ENCODE data around the gene MMP2. TPM values are rescaled to one million over a fixed set of nuclear protein-coding genes. Genes with fewer than 3 reads are reported as not detected.

Gene MMP2
- total and polyA plus RNA-seq, 2 experiments from 2014 or later: 25.6 to 43.8 TPM

GRCh38 chr16:55462241-55462640 is 16.8 kb upstream of the MMP2 start:
- ATAC-seq: no peak

DNA sequence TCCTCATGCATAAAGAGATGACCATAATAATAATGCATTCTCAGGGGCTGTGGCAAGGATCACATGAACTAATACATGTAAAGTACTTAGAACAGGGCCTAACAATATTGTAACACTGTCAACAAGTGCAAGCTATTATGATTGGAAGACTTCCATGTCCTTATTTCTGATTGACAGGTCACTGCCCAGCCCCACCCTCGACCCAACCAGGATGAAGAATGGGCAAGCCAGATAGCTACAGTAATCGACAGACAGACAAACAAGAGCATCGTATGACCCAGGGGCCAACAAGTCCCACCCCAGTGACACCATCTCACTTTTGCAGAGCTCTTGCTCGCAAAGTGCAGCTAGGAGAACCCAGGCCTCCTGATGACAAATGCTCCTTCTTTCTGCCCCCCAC is 14.6 kb upstream of the MMP2 start:
- H3K4me1 Mint-ChIP-seq: peaks cover under 1% of the 10 kb centered on the region; the same call in 1 of the 3 replicates
- no peaks in the 10 kb centered on the region; the same call in 2 of the 3 replicates for H3K36me3 Mint-ChIP-seq (ENCODE audit: low read depth)
- TF ChIP-seq ZNF331 (CRISPR knock-in tag; IDR thresholded peaks at IDR 0.05; ENCODE audit: low read depth): no peak
- TF ChIP-seq CTCF (conservative IDR thresholded peaks at IDR 0.05; ENCODE audit: low read depth in 2 of 2): no peak
- TF ChIP-seq, protein P1, sequence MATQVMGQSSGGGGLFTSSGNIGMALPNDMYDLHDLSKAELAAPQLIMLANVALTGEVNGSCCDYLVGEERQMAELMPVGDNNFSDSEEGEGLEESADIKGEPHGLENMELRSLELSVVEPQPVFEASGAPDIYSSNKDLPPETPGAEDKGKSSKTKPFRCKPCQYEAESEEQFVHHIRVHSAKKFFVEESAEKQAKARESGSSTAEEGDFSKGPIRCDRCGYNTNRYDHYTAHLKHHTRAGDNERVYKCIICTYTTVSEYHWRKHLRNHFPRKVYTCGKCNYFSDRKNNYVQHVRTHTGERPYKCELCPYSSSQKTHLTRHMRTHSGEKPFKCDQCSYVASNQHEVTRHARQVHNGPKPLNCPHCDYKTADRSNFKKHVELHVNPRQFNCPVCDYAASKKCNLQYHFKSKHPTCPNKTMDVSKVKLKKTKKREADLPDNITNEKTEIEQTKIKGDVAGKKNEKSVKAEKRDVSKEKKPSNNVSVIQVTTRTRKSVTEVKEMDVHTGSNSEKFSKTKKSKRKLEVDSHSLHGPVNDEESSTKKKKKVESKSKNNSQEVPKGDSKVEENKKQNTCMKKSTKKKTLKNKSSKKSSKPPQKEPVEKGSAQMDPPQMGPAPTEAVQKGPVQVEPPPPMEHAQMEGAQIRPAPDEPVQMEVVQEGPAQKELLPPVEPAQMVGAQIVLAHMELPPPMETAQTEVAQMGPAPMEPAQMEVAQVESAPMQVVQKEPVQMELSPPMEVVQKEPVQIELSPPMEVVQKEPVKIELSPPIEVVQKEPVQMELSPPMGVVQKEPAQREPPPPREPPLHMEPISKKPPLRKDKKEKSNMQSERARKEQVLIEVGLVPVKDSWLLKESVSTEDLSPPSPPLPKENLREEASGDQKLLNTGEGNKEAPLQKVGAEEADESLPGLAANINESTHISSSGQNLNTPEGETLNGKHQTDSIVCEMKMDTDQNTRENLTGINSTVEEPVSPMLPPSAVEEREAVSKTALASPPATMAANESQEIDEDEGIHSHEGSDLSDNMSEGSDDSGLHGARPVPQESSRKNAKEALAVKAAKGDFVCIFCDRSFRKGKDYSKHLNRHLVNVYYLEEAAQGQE (IDR thresholded peaks at IDR 0.05; ENCODE audit: unreplicated experiment): no peak
- TF ChIP-seq STAT1 (IDR thresholded peaks at IDR 0.05; ENCODE audit: unreplicated experiment): no peak

More at GRCh38 chr16:55462241-55462640, 16.8 kb upstream of the MMP2 start:
- Mint-ChIP-seq H3K36me3 (ENCODE audit: low read depth) (no peaks in the 10 kb centered on the region), H3K4me3 (no peak overlapping the region), H3K27me3 (ENCODE audit: insufficient read depth, low read depth, poor library complexity) (peaks cover 9% of the 10 kb centered on the region), H3K4me1 (no peaks in the 10 kb centered on the region), H3K9me3 (no peaks in the 10 kb centered on the region), H3K27ac (no peak overlapping the region; the same call in 1 of the 2 replicates)
- no peaks in the 10 kb centered on the region for H3K79me2 ChIP-seq (replicated peaks; ENCODE audit: insufficient read depth)
- TF ChIP-seq POLR2AphosphoS5 (IDR thresholded peaks at IDR 0.05; ENCODE audit: low read depth): no peak
- TF ChIP-seq ZNF331 (CRISPR knock-in tag; IDR thresholded peaks at IDR 0.05; ENCODE audit: low read depth): no peak
- TF ChIP-seq CTCF (conservative IDR thresholded peaks at IDR 0.05; ENCODE audit: low read depth in 2 of 2): no peak
- TF ChIP-seq EZH2phosphoT487 (IDR thresholded peaks at IDR 0.05; ENCODE audit: unreplicated experiment): no peak
- TF ChIP-seq NANOG (IDR thresholded peaks at IDR 0.05; ENCODE audit: borderline replicate concordance): no peak
- no peak for TF ChIP-seq ETS1 (IDR thresholded peaks at IDR 0.05)
- no peak for TF ChIP-seq JUNB (IDR thresholded peaks at IDR 0.05; ENCODE audit: unreplicated experiment)
- TF ChIP-seq EZH2 (IDR thresholded peaks at IDR 0.05; ENCODE audit: low read depth, unreplicated experiment): no peak
- no peak for TF ChIP-seq CREB1 (CRISPR knock-in tag; IDR thresholded peaks at IDR 0.05; ENCODE audit: low read depth)
- no peak for TF ChIP-seq STAT1 (IDR thresholded peaks at IDR 0.05; ENCODE audit: unreplicated experiment)
- H2AFZ ChIP-seq: no peak overlapping the region
- DNase-seq (ENCODE audit: low spot score): no peak
- H3K9me2 ChIP-seq (ENCODE audit: insufficient read depth): no peaks in the 10 kb centered on the region
- no peaks in the 10 kb centered on the region for H3F3A ChIP-seq (replicated peaks; ENCODE audit: low read depth)
- no peak overlapping the region for H3K4me3 ChIP-seq
- no peaks in the 10 kb centered on the region for H4K20me1 ChIP-seq (replicated peaks; ENCODE audit: insufficient read depth)
- no peaks in the 10 kb centered on the region for H3K36me3 ChIP-seq (ENCODE audit: insufficient read depth)
- H3K27me3 ChIP-seq (ENCODE audit: insufficient read depth): no peaks in the 10 kb centered on the region
- no peak overlapping the region for H3K4me2 ChIP-seq
- no peak overlapping the region for H3K27ac ChIP-seq (ENCODE audit: low read depth)
- no peaks in the 10 kb centered on the region for H3K4me1 ChIP-seq (ENCODE audit: insufficient read depth)

More for the DNA sequence above, 14.6 kb upstream of the MMP2 start:
- Histone ChIP-seq H3K4me1 (ENCODE audit: insufficient read depth) (no peaks in the 10 kb centered on the region), H3K4me3 (no peak overlapping the region), H3K27me3 (ENCODE audit: insufficient read depth) (no peaks in the 10 kb centered on the region), H3F3A (replicated peaks; ENCODE audit: low read depth) (no peaks in the 10 kb centered on the region), H3K4me2 (no peak overlapping the region), H3K79me2 (replicated peaks; ENCODE audit: insufficient read depth) (no peaks in the 10 kb centered on the region), H4K20me1 (replicated peaks; ENCODE audit: insufficient read depth) (no peaks in the 10 kb centered on the region), H2AFZ (peak overlapping the region; percentile 12; the same call in 1 of the 2 replicates), H3K36me3 (ENCODE audit: insufficient read depth) (no peaks in the 10 kb centered on the region), H3K9me2 (ENCODE audit: insufficient read depth) (no peaks in the 10 kb centered on the region), H3K27ac (ENCODE audit: low read depth) (no peak overlapping the region)
- ATAC-seq (no peak), DNase-seq (ENCODE audit: low spot score) (peak; percentile 5)
- no peak overlapping the region for H3K27ac Mint-ChIP-seq
- H3K4me3 Mint-ChIP-seq: no peak overlapping the region
- H3K9me3 Mint-ChIP-seq: no peaks in the 10 kb centered on the region
- H3K27me3 Mint-ChIP-seq (ENCODE audit: insufficient read depth, low read depth, poor library complexity): peaks cover 8% of the 10 kb centered on the region

All from GM23338 (cell line).